Stimulated activated CD8-positive, alpha-beta memory T cell treated with anti-CD3 and anti-CD28 coated beads, Interleukin-4, amount 100 ng/mL, for 4 hours (primary cell): Measurements from ENCODE around the gene FLRT1.

ENCODE experiments used
- DNase-seq, 2 donors: peaks; one replicate each; pipeline ENCODE4 v3.0.0-alpha.2; 2020; ENCODE audit warnings: low read depth in 2 of 2, low spot score in 1 of 2

The FLRT1 gene, protein sequence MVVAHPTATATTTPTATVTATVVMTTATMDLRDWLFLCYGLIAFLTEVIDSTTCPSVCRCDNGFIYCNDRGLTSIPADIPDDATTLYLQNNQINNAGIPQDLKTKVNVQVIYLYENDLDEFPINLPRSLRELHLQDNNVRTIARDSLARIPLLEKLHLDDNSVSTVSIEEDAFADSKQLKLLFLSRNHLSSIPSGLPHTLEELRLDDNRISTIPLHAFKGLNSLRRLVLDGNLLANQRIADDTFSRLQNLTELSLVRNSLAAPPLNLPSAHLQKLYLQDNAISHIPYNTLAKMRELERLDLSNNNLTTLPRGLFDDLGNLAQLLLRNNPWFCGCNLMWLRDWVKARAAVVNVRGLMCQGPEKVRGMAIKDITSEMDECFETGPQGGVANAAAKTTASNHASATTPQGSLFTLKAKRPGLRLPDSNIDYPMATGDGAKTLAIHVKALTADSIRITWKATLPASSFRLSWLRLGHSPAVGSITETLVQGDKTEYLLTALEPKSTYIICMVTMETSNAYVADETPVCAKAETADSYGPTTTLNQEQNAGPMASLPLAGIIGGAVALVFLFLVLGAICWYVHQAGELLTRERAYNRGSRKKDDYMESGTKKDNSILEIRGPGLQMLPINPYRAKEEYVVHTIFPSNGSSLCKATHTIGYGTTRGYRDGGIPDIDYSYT

DNA sequence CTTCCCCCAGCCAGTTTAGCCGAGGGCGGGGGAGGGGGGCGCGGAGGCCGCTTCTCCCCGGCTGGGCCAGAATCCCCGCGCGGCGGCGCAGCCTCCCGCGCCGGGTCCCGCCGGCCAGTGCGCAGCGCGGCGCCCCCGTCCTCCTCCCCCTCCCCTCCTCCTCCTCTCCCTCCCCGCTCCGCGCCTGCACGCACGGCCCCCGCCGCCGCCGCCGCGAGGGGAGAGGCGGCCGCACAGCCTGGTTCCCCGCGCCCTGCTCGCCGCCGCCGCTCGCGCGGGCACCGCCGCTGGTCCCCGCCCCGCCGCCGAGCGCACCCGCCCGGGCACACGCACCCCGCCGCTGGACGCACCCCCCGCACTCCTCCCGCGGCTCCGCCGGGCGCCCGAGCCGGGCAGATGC is at the start of gene FLRT1:
FLRT1 (plus strand) TSS at position 356 of the 400 bp plus-strand sequence. CDS start 80,337 bp downstream, outside the sequence.
- DNase-seq: no peak

DNA sequence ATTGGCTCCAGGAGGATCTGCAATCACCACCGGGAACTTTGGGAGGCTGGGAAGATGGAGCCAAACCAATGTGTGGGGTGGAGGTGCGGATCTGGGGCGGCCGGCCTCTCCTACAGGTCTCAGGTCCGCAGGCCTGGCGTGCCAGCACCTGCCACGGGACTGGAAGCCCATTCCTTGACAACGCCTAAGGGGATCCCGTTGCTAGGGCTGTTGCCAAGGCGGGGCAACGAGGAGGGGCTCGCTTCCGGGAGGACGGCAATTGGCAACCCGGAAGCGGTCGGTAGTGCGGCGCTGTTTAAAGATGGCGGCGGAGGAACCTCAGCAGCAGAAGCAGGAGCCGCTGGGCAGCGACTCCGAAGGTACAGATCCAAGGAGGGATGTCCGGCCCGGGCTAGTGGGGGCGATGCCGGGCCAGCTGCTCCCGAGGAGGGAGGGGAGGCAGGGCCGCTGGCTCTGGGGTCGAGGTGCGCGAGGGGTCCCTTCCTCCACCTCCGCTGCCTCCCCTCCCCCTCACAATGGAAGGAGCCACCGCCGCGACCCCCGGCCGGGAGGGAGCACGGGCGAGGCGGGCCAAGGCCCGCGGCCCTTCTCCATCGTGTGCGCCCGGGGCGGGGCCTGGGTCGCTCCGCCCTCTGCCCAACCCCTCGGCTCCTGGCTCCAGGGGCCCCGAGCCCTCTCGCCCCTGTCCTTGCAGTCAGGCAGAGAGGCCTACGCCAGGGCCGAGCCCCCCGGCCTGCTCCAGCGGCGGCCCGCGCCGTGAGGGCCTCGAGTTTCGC is 49.4 kb upstream of the FLRT1 start, which contains the start of gene OTUB1:
OTUB1 (plus strand) TSS at position 283 of the 776 bp plus-strand sequence; CDS start at position 302, 19 bp downstream.
- peak; percentile 67 to 77 for DNase-seq

DNA sequence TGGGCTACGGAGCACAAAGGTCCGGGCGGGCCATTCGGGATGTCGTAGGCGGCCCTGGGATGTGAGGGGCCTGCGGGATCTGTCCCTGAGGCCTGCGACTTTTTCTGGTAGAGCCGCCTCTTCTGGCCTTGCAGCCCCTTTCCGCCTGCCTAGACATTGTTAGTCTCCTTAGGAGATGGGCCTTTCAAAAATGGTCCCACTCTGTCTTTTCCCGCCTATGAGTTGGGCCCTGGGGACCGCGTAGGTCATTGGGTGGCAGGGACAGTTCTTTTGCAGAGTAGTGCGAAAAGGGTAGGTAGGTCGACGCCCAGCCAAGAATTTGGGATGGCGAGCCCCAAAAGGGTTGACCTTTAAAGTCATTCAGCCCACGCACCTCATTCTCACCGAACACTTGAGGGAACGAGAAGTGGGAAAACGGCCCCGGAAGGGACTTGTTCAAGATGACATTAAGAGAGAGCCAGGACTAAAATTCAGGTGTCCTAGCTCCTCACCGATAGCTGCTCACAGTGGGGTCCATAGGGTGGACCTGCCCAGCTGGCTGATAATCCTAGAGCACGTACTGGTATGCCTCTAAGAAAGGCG is 48.7 kb upstream of the FLRT1 start:
- DNase-seq: no peak

DNA sequence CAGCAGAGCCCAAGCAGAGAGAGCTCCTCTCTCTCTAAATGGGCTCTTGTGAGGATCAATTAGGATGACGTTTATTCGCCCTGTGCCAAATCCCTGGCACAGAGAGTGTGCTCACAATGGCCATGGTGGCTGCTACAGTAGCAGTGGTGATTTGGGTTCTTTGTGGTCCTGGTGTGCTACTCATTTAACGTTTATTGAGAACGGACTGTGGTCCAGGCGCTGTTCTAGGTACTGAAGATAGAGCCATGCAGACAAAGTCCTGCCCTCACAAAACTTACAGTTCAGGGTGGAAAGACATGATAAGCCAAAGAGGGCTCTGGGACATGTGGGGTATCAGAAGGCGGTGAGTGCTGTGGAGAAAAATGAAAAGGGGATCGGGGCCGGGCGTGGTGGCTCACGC is 44.2 kb upstream of the FLRT1 start:
- no peak for DNase-seq

DNA sequence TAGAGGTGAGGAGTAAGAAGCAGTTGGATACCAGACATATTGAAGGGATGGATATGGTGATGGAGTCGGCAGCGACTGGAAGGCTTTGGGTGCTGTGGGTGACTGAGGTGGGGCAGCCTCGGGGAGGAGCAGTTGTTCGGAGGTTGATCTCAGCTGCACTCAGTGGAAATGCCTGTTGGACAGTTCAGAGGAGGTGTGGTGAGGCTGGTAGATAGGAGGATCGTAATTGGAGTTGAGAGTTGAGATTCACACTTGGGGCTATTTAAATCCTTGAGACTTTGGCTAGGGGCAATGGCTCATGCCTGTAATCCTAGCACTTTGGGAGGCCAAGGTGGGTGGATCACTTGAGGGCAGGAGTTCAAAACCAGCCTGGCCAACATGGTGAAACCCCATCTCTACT is 42.6 kb upstream of the FLRT1 start:
- no peak for DNase-seq

DNA sequence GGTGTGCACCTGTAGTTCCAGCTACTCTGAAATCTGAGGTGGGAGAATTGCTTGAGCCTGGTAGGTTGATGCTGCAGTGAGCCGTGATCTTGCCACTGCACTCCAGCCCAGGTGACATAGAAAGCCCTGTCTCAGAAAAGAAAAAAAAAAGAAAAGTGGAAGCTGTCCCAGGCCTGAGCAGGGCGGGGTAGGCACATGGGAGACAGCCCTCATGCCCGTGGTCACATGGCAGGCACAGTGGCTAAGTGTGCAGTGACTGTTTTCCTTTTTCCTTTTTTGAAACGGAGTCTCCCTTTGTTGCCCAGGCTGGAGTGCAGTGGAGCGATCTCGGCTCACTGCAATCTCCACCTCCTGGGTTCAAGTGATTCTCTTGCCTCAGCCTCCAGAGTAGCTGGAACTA is 41.7 kb upstream of the FLRT1 start:
- no peak for DNase-seq

DNA sequence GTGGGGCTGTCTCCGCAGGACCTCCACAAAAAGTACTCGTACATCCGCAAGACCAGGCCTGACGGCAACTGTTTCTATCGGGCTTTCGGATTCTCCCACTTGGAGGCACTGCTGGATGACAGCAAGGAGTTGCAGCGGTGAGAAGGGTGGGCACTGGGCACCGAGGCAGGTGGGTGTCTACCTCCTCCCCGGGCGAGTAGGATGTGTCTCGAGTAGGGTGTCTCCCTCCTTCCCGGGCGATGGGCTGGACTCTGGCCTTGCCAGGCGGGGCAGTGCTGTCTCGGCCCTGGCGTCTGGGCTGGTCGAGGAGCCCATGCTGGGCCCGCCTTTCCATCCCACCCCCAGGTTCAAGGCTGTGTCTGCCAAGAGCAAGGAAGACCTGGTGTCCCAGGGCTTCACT is 39.2 kb upstream of the FLRT1 start:
- no peak for DNase-seq

DNA sequence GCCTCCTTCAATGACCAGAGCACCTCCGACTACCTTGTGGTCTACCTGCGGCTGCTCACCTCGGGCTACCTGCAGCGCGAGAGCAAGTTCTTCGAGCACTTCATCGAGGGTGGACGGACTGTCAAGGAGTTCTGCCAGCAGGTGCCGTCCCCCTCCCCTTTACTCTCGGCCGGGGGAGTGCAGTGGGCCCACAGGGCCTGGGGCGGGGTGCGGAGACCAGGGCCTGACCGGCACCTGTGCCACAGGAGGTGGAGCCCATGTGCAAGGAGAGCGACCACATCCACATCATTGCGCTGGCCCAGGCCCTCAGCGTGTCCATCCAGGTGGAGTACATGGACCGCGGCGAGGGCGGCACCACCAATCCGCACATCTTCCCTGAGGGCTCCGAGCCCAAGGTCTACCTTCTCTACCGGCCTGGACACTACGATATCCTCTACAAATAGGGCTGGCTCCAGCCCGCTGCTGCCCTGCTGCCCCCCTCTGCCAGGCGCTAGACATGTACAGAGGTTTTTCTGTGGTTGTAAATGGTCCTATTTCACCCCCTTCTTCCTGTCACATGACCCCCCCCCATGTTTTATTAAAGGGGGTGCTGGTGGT is 38.5 kb upstream of the FLRT1 start:
- DNase-seq: no peak

DNA sequence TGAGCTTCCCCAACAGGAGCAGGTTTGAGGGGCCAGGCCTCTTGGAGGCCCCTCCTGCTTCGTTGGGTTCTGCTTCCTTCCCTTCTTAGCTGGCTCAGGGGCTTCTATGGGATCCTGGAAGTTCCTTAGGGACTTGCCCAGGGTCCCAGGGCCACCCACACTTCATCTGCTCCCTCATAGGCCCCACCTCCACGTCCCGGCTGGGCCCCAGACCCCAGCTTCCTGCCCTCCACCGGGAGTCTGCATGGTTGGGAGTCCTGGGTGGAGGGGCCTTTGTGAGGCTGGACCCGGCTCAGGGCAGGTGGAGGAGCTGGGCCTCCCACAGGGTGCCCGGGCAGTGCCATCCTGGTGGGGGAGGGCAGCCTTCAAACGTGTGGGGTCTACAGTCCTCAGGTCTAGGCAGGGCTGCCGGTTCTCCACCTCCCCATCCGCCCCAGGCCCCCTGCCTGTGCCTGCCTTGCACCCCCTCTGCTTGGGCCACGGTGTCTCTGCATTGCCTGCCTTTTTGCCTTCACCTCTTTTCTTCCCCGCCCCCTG is 37.9 kb upstream of the FLRT1 start:
- no peak for DNase-seq

DNA sequence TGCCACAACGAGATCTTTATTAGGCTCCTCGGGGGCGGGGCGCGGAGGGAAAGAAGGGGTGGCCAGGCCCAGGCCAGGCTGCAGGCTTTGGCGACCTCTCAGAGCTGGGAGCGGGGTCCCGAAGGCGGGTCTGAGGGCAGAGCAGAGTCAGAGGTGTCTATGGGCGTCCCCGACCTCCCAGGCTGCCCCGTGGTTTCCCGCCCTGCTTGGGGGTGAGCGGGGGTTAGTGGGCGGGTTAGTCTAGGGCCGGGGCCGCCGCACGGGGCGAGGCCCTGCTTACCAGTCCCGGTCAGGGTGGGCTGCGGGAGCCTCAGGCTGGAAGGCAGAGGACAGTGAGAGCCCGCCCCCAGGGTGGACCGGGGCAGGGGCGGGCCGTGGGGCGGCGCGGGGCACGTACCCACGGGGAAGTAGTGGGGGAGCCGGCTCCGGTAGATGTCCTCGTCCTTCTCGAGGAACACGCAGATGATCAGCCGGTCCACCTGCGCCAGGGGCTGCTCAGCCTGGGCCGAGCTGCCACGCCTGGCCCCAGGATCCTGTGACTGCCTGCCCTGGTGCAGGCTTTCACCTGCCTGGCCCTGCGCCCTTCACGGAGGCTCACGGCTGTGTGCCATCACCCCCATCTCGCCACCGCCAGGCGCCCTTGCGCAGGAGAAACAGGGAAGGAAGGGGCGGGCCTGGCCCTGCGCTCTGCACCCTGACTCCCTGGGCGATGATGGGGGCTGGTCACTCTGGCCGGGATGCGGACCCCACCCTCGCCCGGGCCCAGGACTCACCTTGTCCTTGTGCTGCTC is 37.0 kb upstream of the FLRT1 start:
- DNase-seq: no peak

DNA sequence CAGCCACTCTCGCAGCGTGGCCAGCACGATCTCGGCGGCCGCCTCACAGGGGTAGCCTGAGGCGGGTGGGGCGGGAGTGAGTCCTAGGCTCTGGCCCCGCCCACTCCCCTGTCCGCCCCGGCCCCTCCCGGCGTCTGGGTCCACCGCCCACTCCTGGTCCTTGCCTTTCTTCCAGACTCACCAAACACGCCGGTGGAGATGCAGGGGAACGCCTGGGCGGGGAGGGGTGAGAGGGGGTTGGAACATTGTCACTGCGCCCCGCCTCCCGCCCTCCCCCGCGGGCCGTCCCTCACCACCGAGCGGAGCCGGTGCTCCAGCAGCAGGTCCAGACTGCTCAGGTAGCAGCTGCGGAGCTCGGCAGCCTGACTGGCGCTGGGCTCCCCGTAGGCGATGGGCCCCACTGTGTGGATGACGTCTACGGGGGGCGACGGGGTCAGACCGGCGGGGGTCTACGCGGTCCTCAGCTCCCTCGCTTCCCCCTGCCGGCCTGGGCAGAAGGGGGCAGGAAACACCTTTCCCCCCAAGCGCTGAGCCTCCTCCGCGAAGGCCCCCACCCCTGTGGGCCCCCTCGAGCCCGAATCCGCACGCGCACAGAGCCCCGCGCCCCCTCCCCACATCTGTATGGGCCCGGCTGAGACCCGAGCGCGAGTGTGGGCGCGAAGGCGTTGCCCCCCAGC is 36.2 kb upstream of the FLRT1 start:
- peak; percentile 25 to 44 for DNase-seq

DNA sequence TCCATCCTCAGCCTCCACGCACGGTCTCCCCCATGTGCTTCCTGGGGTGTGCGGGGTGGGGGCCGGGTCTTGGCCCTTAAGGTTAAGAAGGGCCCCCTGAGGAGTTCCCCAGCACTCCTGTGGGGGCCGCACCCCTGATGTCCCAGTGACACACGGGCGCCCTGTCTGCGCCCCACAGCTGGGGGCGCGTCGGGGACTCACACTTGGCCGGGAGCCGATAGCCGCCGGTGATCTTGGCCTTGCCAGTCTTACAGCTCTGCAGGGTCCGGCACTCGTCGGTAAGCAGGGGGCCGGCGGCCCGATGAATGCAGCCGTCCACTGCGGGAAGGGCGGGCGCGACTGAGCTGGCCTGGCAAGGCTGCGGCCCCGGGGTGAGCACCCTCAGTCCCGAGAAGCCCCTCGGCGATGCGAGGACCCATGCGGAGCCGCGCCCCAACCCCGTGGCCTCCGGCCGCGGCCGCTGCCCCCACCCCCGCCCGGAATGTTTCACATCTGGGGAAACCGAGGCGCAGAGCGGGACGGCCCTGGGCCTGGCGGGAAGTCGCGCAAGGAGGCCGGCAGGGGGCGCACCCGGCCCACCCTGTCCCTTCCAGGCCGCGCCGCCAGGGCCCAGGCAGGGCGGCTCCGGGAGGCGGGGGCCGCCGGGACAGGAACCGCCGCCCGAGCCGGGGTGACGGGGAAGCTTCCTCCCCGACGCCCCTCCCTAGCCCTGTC is 35.5 kb upstream of the FLRT1 start:
- DNase-seq: peak; percentile 27 to 34

DNA sequence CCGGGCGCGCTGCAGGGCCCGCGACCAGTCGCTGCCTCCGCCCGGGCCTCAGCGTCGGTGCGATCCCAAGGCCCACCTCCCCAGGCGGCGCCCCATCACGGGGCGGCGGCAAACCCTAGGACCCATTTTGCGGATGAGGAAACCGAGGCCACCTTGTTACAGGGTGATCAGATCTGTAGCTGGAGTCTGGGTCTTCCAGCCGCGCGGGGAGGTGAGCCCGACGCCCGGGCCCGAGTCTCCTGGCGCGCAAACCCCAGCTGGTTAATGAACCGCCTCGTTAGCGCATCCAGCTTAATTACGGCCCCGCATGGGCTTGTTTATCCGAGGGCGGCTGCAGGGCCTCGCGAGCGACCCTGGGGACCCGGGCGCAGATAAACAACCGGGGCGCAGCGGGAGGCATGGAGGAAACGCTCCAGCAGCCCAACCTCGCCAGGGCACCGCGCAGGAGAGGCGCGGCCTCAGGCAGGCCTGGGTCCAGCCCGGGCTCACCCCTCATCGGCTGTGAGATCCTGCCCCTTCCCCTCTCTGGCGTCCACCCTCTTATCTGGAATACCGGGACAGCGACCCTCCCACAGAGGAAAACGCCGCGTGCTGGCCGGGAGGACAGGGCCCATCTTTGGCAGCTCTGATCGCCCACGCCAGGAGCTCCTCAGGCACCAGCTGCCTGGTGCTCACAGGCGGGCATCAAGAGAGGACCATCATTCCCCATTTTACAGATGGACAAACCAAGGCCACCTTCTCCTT is 34.8 kb upstream of the FLRT1 start:
- DNase-seq: no peak

DNA sequence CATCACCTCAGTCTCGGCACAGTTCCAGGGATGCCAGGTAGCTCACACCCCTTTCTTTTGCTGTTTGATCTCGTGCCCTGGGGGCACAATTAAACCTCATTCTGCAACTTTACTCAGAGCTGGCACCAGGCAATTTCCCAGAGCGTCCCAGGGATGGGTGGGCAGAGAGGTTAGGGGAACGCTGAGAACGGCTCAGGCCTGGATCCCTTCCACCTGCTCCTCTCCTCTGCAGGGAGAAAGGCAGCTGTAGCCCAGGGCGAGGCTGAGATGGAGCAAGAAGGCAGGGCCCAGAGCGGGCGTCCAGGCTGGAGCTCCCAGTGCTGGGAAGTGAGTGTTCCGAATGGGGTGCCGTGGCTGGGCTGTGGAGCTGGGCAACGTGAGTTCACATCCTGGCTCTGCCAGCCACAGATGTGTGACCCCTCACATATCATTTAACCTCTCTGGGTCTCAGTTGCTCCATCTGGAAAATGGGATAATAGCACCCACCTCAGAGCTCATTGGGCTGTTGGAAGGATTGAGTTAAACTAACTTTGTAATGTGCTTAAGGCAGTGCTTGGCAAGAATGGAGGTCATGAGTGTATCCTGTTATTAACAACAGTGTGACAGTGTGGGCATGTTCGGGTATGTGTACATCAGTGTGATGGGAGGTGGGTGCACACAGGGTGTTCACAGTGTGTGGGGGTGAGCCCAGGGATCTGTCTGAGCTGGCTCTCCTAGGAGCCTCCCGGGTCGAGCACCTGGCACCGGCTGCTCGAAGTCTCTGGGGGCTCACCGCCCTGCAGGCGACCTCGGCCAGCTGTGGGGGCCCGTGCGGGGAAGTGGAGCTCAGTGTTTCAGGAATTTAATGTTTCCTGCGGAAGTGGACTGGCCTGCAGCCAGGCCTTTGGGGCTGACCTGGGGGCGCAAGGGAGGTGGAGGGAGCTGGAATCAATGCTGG is 34.0 kb upstream of the FLRT1 start:
- no peak for DNase-seq

DNA sequence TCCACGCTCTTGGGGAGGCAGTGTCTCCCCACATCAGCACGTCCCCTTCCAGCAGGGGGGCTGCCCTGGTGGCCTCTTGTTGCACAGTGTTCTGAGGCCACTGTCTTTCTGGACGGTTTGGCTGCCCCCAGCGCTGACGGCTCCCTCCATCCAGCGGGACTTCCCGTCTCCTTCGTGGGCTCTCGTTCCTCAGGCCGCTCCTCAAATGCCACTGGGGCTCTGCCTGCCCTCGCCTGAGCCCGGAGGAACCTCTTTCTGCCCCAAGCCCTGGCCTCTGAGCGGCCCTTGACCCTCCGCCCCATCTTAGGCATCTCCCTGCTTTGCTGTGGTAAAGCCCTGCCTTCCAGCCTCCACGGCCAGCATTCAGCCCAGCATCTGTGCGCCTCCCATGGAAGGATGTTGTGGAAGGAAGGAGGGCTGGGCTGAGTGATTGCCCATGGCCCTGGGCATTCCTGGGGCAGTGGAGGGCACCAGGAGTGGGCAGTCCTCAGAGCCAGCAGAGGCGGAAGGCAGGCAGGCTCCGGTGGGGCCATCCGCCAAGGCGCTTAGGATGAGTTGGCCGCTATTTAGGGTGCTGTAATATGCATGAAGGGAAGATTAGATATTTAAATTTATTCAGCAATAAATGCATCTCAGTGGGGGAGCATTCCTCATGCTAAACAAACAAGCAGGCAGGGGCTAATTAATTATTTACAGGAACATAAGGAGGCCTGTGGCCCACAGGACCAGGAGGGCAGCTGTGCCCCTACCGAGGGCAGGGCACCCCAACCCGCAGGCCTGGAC is 31.7 kb upstream of the FLRT1 start:
- no peak for DNase-seq

DNA sequence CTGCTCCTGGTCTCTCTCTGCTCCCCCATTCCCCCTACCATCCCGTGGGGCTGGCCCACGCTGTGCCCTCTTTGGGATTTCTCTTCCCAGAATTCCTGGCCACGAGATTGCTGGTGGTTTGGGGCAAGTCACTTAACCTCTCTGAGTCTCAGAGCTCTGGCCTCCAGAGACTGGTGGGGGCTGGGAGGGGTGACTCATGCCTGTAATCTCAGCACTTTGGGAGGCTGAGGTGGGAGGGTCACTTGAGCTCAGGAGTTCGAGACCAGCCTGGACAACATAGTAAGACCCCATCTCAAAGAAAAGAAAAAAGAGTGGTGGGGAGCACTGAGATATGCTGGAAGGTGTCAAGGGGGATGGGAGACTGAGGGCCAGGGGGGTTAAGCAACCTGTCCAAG is 31.1 kb upstream of the FLRT1 start:
- DNase-seq: no peak
